DOHH2 (cell line): ENCODE measurements around the gene RMC1.
A peak's percentile ranks its signal among the peaks of the same experiment; 100 is the strongest.

Experiments
- H3F3A ChIP-seq: fragments of 200-600 bp; sonication (generic), shearing (Covaris generic); 2 replicates; pipeline ENCODE4 v1.6.0; 2016; ENCODE audit warnings: antibody characterized with exemption, mild to moderate bottlenecking; ENCODE audit not compliant: control insufficient read depth, insufficient read depth
- H3K27ac ChIP-seq: fragments of 200-600 bp; sonication (generic); 2 replicates; pipeline ENCODE4 v1.5.1; 2014; ENCODE audit warnings: low read depth, mild to moderate bottlenecking, low read length, moderate library complexity
- H3K27me3 ChIP-seq: fragments of 200-600 bp; sonication (generic); 2 replicates; pipeline ENCODE4 v1.6.1; 2014; ENCODE audit warnings: mild to moderate bottlenecking, low read length, mixed read lengths; ENCODE audit not compliant: control insufficient read depth
- H3K36me3 ChIP-seq: fragments of 200-600 bp; sonication (generic); 2 replicates; pipeline ENCODE4 v1.6.1; 2014; ENCODE audit warnings: mild to moderate bottlenecking, low read length, moderate library complexity, mixed read lengths; ENCODE audit not compliant: control insufficient read depth
- H3K4me1 ChIP-seq: fragments of 200-600 bp; sonication (generic); 2 replicates; pipeline ENCODE4 v1.6.1; 2014; ENCODE audit warnings: mild to moderate bottlenecking, low read length, mixed read lengths; ENCODE audit not compliant: control insufficient read depth
- H3K4me2 ChIP-seq: fragments of 200-600 bp; sonication (generic); 2 replicates; pipeline ENCODE4 v1.6.0; 2014; ENCODE audit warnings: mild to moderate bottlenecking, low read length, moderate library complexity
- H3K4me3 ChIP-seq: fragments of 200-600 bp; sonication (generic); 2 replicates; pipeline ENCODE4 v1.5.1; 2014; ENCODE audit warnings: mild to moderate bottlenecking, low read length, mixed read lengths
- H3K79me2 ChIP-seq: fragments of 200-600 bp; sonication (generic); 2 replicates; pipeline ENCODE4 v1.6.1; 2014; ENCODE audit warnings: mild to moderate bottlenecking, low read length, mixed read lengths; ENCODE audit not compliant: control insufficient read depth
- H3K9me2 ChIP-seq: fragments of 200-600 bp; sonication (generic); replicated peaks from 2 replicates; pipeline ENCODE4 v1.6.1; 2014; ENCODE audit warnings: mild to moderate bottlenecking, low read length, mixed read lengths; ENCODE audit not compliant: control insufficient read depth
- H3K9me3 ChIP-seq: fragments of 200-600 bp; sonication (generic); 2 replicates; pipeline ENCODE4 v1.6.1; 2014; ENCODE audit warnings: antibody characterized with exemption, low read length, mixed read lengths; ENCODE audit not compliant: control insufficient read depth, insufficient read depth
- H4K20me1 ChIP-seq: fragments of 200-600 bp; sonication (generic); 2 replicates; pipeline ENCODE4 v1.6.0; 2014; ENCODE audit warnings: low read depth, mild to moderate bottlenecking, antibody characterized with exemption, low read length, moderate library complexity; ENCODE audit not compliant: control insufficient read depth, insufficient read depth
- CTCF ChIP-seq: fragments of 200-600 bp; sonication (generic); IDR thresholded peaks from one replicate; pipeline ENCODE4 v1.5.1; 2014; ENCODE audit warnings: antibody characterized with exemption, mild to moderate bottlenecking, low read depth, low read length; ENCODE audit not compliant: poor library complexity, severe bottlenecking
- EZH2phosphoT487 ChIP-seq: fragments of 200-600 bp; sonication (generic); IDR thresholded peaks from 2 replicates; pipeline ENCODE4 v1.6.1; 2017; ENCODE audit warnings: borderline replicate concordance, mild to moderate bottlenecking, antibody characterized with exemption, low read length, moderate library complexity, mixed read lengths

Gene RMC1

GRCh38 chr18:23502516-23503037 is 734 bp upstream of the RMC1 start:
- Histone ChIP-seq H3K4me2 (peak overlapping the region; percentile 87), H3K4me3 (peak overlapping the region; percentile 91), H3F3A (peaks cover 10% of the 10 kb centered on the region), H4K20me1 (no peaks in the 10 kb centered on the region), H3K36me3 (peaks cover 21% of the 10 kb centered on the region), H3K4me1 (peaks cover 53% of the 10 kb centered on the region), H3K27me3 (no peaks in the 10 kb centered on the region), H3K79me2 (peaks cover 41% of the 10 kb centered on the region), H3K27ac (peak overlapping the region; percentile 49), H3K9me3 (no peaks in the 10 kb centered on the region), H3K9me2 (no peaks in the 10 kb centered on the region)
- no peak for TF ChIP-seq CTCF
- no peak for TF ChIP-seq EZH2phosphoT487

GRCh38 chr18:23503963-23504344 is 643 bp downstream of the RMC1 start:
- Histone ChIP-seq H3K9me3 (no peaks in the 10 kb centered on the region), H3K79me2 (peaks cover 45% of the 10 kb centered on the region), H3F3A (0 out of 2 replicates have a peak, but pooled peaks cover 2% of the 10 kb centered on the region), H3K4me3 (peak overlapping the region; percentile 91), H3K9me2 (no peaks in the 10 kb centered on the region), H3K4me2 (peak overlapping the region; percentile 69), H3K27ac (peak overlapping the region; percentile 17; the same call in 1 of the 2 replicates), H4K20me1 (no peaks in the 10 kb centered on the region), H3K27me3 (no peaks in the 10 kb centered on the region), H3K4me1 (peaks cover 40% of the 10 kb centered on the region), H3K36me3 (peaks cover 34% of the 10 kb centered on the region)
- TF ChIP-seq CTCF (no peak), EZH2phosphoT487 (no peak)

- Histone ChIP-seq H3K9me3 (no peaks in the 10 kb centered on the region), H3K4me3 (peak overlapping the region; percentile 91), H3K27me3 (no peaks in the 10 kb centered on the region), H4K20me1 (no peaks in the 10 kb centered on the region), H3F3A (0 out of 2 replicates have a peak, but pooled peaks cover 2% of the 10 kb centered on the region), H3K36me3 (peaks cover 34% of the 10 kb centered on the region), H3K9me2 (no peaks in the 10 kb centered on the region), H3K27ac (no peak overlapping the region), H3K79me2 (peaks cover 45% of the 10 kb centered on the region), H3K4me2 (peak overlapping the region; percentile 69), H3K4me1 (peaks cover 32% of the 10 kb centered on the region)
- TF ChIP-seq CTCF (no peak), EZH2phosphoT487 (no peak)
Measured at GRCh38 chr18:23504720-23505119, 1.4 kb downstream of the RMC1 start.
